Lung (tissue), 12 donors: ENCODE measurements around the gene RABL3. TPM values are rescaled to one million over a fixed set of nuclear protein-coding genes. Genes with fewer than 3 reads are reported as not detected.

Source experiments
- ATAC-seq: fragments of 200-7000 bp; cut with Tn5 transposase; one replicate; pipeline ENCODE4 v1.9.1; 2020; ENCODE audit warnings: moderate number of reproducible peaks; ENCODE audit not compliant: insufficient read depth, low FRiP score
- DNase-seq, 3 donors: peaks; one replicate each; pipeline ENCODE4 v3.0.0-alpha.2; 2013 to 2017
- H3K27ac ChIP-seq, 2 donors: one replicate each; pipeline ENCODE4 v1.5.1; 2013; ENCODE audit warnings: mild to moderate bottlenecking in 2 of 2, moderate library complexity in 2 of 2, control low read depth in 1 of 2, inconsistent platforms in 1 of 2, low read depth in 1 of 2, low read length in 1 of 2
- H3K27me3 ChIP-seq, 3 donors: one replicate each; pipeline ENCODE4 v1.5.1; 2013; ENCODE audit warnings: low read length in 2 of 3; ENCODE audit not compliant: control insufficient read depth in 3 of 3, insufficient read depth in 3 of 3
- H3K36me3 ChIP-seq, 4 donors: one replicate each; pipeline ENCODE4 v1.5.1; 2013; ENCODE audit warnings: low read length in 4 of 4, mild to moderate bottlenecking in 1 of 4, moderate library complexity in 1 of 4; ENCODE audit not compliant: control insufficient read depth in 4 of 4, insufficient read depth in 4 of 4
- H3K4me1 ChIP-seq, 5 donors: one replicate each; pipeline ENCODE4 v1.5.1; 2013; ENCODE audit warnings: low read length in 5 of 5, mild to moderate bottlenecking in 2 of 5, moderate library complexity in 1 of 5; ENCODE audit not compliant: control insufficient read depth in 5 of 5, insufficient read depth in 5 of 5
- H3K4me3 ChIP-seq: one replicate; pipeline ENCODE4 v1.5.1; 2013; ENCODE audit warnings: mild to moderate bottlenecking, control low read depth, moderate library complexity
- H3K9ac ChIP-seq, 2 donors: one replicate each; pipeline ENCODE4 v1.5.1; 2013; ENCODE audit warnings: low read length in 2 of 2, control low read depth in 1 of 2; ENCODE audit not compliant: insufficient read depth in 1 of 2
- H3K9me3 ChIP-seq, 4 donors: one replicate each; pipeline ENCODE4 v1.5.1; 2013; ENCODE audit warnings: low read length in 3 of 4, mild to moderate bottlenecking in 1 of 4, moderate library complexity in 1 of 4; ENCODE audit not compliant: control insufficient read depth in 4 of 4, insufficient read depth in 3 of 4
- CTCF ChIP-seq: IDR thresholded peaks from 2 replicates; pipeline ENCODE4 v1.5.1; 2012; ENCODE audit warnings: mild to moderate bottlenecking; ENCODE audit errors: control extremely low read depth, extremely low read depth
- WGBS, 2 donors: extraction: QIAGEN DNeasy Blood & Tissue Kit; methylation state at CpG; one replicate each; pipeline ENCODE4 v1.1.7; 2013; 5-methylcytosine and 5-hydroxymethylcytosine counted together
- polyA plus RNA-seq, 2 donors: library from polyadenylated mRNA; stranded (reverse); fragments of 200-250 nt; gene quantifications; one replicate each; pipeline ENCODE4 v1.2.1, GENCODE V29; 2013
- total RNA-seq, 2 donors: library from RNA; depleted of rRNA in 1 of 2; stranded (reverse); fragments of >200 nt in 1 of 2; gene quantifications; one replicate each; pipeline ENCODE4 v1.2.1, GENCODE V29; 2014 to 2021
- donor health status: control.
- donor health status: control.
- donor health status: Bipolar disorder and iron deficiency.
- donor health status: healthy.
- donor health status: DM: yes; HTN: yes; CAD: no.

The RABL3 gene
- total and polyA plus RNA-seq, 4 donors, result 4.3 to 17.1 (median 14.0) TPM

GRCh38 chr3:120713262-120713661 is 29.1 kb downstream of the RABL3 start:
- no peak for DNase-seq
- no peak for TF ChIP-seq CTCF
- H3K27ac ChIP-seq, result no peak overlapping the region

GRCh38 chr3:120710369-120710768 is 31.9 kb downstream of the RABL3 start:
- 92 to 96% methylated on average over 1 of the region's 1 CpG for WGBS, 2 donors
- Histone ChIP-seq H3K9ac (no peak overlapping the region), H3K4me3 (no peak overlapping the region), H3K36me3 (peaks cover 0 to 3% (median 1%) of the 10 kb centered on the region in 4 donors), H3K9me3 (no peaks in the 10 kb centered on the region), H3K27me3 (no peaks in the 10 kb centered on the region), H3K4me1 (no peaks in the 10 kb centered on the region), H3K27ac (no peak overlapping the region)
- ATAC-seq, result no peak
- TF ChIP-seq CTCF, result no peak
- no peak for DNase-seq

More at GRCh38 chr3:120713262-120713661, 29.1 kb downstream of the RABL3 start:
- Histone ChIP-seq H3K4me1 (no peaks in the 10 kb centered on the region), H3K27me3 (no peaks in the 10 kb centered on the region), H3K9ac (no peak overlapping the region), H3K36me3 (peaks cover 0 to 3% (median 1%) of the 10 kb centered on the region in 4 donors), H3K9me3 (no peaks in the 10 kb centered on the region), H3K4me3 (no peak overlapping the region)
- ATAC-seq, result no peak

- H3K27ac ChIP-seq, result no peak overlapping the region
- ATAC-seq (no peak), DNase-seq (no peak)
- no peak for TF ChIP-seq CTCF
- H3K36me3 ChIP-seq, result peaks cover 0 to 11% (median 1%) of the 10 kb centered on the region in 4 donors
- H3K9me3 ChIP-seq, result no peaks in the 10 kb centered on the region
- H3K4me1 ChIP-seq, result no peaks in the 10 kb centered on the region
- H3K27me3 ChIP-seq, result no peaks in the 10 kb centered on the region
- no peak overlapping the region for H3K4me3 ChIP-seq
- H3K9ac ChIP-seq, result no peak overlapping the region
Measured at GRCh38 chr3:120708408-120708807, 33.9 kb downstream of the RABL3 start.

GRCh38 chr3:120706950-120707349 is 35.4 kb downstream of the RABL3 start:
- Histone ChIP-seq H3K27me3 (no peaks in the 10 kb centered on the region), H3K4me1 (no peaks in the 10 kb centered on the region), H3K9ac (no peak overlapping the region), H3K36me3 (peaks cover 3 to 15% (median 3%) of the 10 kb centered on the region in 4 donors), H3K4me3 (no peak overlapping the region), H3K27ac (no peak overlapping the region), H3K9me3 (peaks cover 0 to 3% (median 1%) of the 10 kb centered on the region in 4 donors)
- TF ChIP-seq CTCF, result no peak
- ATAC-seq, result no peak
- DNase-seq, result no peak
